HEK293 (cell line): ENCODE data around the gene PTPRK.

Experiments
- CTCF ChIA-PET: fragments of 350-600 bp; formaldehyde crosslinking; extraction: SDS; loops from one replicate; lab custom pipeline; 2021; ENCODE audit warnings: antibody characterized with exemption; lab: Yijun Ruan, JAX
- POLR2A ChIA-PET: fragments of 300-600 bp; formaldehyde crosslinking; extraction: SDS; loops from one replicate; lab custom pipeline; 2020; ENCODE audit warnings: antibody characterized with exemption, inconsistent platforms; lab: Yijun Ruan, JAX
- H3K27ac ChIP-seq: fragments of 200-500 bp; sonication (Bioruptor generic); 2 replicates; pipeline ENCODE4 v1.5.1; 2014; ENCODE audit warnings: low read depth, low read length, control low read depth, inconsistent platforms; ENCODE audit errors: extremely low read depth
- H3K36me3 ChIP-seq, 2 experiments: fragments of 200-500 bp in 1 of 2; sonication (Bioruptor generic) in 1 of 2; 1 replicate in 1 of 2; 2 replicates in 1 of 2; pipeline ENCODE4 v1.5.1; 2014 to 2017; ENCODE audit warnings: inconsistent platforms in 2 of 2, low read length in 2 of 2; ENCODE audit not compliant: control insufficient read depth in 2 of 2, insufficient read depth in 1 of 2
- H3K4me1 ChIP-seq: fragments of 200-500 bp; sonication (Bioruptor generic); 2 replicates; pipeline ENCODE4 v1.5.1; 2014; ENCODE audit warnings: mild to moderate bottlenecking, low read length, inconsistent platforms; ENCODE audit not compliant: control insufficient read depth, insufficient read depth
- H3K4me3 ChIP-seq: 2 replicates; pipeline ENCODE4 v1.5.1; 2011; ENCODE audit warnings: low read depth, mild to moderate bottlenecking, control low read depth, low read length, moderate library complexity
- H3K9me3 ChIP-seq: fragments of 200-500 bp; sonication (Bioruptor generic); 2 replicates; pipeline ENCODE4 v1.5.1; 2014; ENCODE audit warnings: low read depth, low read length, inconsistent platforms; ENCODE audit not compliant: control insufficient read depth, insufficient read depth
- EGR2 ChIP-seq: fragments of 450-650 bp; formaldehyde crosslinking; IDR thresholded peaks from 2 replicates; pipeline ENCODE4 v1.5.1; 2016; ENCODE audit warnings: low read depth, missing biosample characterization, missing genetic modification characterization
- SCRT2 ChIP-seq: fragments of 450-650 bp; formaldehyde crosslinking; IDR thresholded peaks from 2 replicates; pipeline ENCODE4 v1.5.1; 2016; ENCODE audit warnings: missing biosample characterization, missing genetic modification characterization
- SP3 ChIP-seq: fragments of 450-650 bp; formaldehyde crosslinking; IDR thresholded peaks from 2 replicates; pipeline ENCODE4 v1.5.1; 2016; ENCODE audit warnings: missing biosample characterization, missing genetic modification characterization
- ZNF10 ChIP-seq: fragments of 450-650 bp; formaldehyde crosslinking; IDR thresholded peaks from 2 replicates; pipeline ENCODE4 v1.5.1; 2017; ENCODE audit warnings: missing biosample characterization, missing genetic modification characterization
- ZNF140 ChIP-seq: fragments of 450-650 bp; formaldehyde crosslinking; IDR thresholded peaks from 2 replicates; pipeline ENCODE4 v1.5.1; 2016; ENCODE audit warnings: missing biosample characterization, missing genetic modification characterization
- ZNF146 ChIP-seq: fragments of 450-650 bp; formaldehyde crosslinking; IDR thresholded peaks from 2 replicates; pipeline ENCODE4 v1.5.1; 2016; ENCODE audit warnings: missing biosample characterization, missing genetic modification characterization
- ZNF184 ChIP-seq: fragments of 450-650 bp; IDR thresholded peaks from 2 replicates; pipeline ENCODE4 v1.5.1; 2018; ENCODE audit warnings: missing biosample characterization, mild to moderate bottlenecking, missing genetic modification characterization
- ZNF211 ChIP-seq: fragments of 450-650 bp; formaldehyde crosslinking; IDR thresholded peaks from 2 replicates; pipeline ENCODE4 v1.5.1; 2016; ENCODE audit warnings: low read depth, missing biosample characterization, missing genetic modification characterization
- ZNF391 ChIP-seq: fragments of 450-650 bp; formaldehyde crosslinking; IDR thresholded peaks from 2 replicates; pipeline ENCODE4 v1.5.1; 2016; ENCODE audit warnings: low read depth, missing biosample characterization, missing genetic modification characterization, borderline replicate concordance
- ZNF394 ChIP-seq: fragments of 450-650 bp; formaldehyde crosslinking; IDR thresholded peaks from 2 replicates; pipeline ENCODE4 v1.5.1; 2016; ENCODE audit warnings: missing biosample characterization, missing genetic modification characterization, mild to moderate bottlenecking, moderate library complexity, borderline replicate concordance
- ZNF433 ChIP-seq: fragments of 450-650 bp; formaldehyde crosslinking; IDR thresholded peaks from 2 replicates; pipeline ENCODE4 v1.5.1; 2016; ENCODE audit warnings: missing biosample characterization, missing genetic modification characterization, low read depth
- ZNF549 ChIP-seq: fragments of 450-650 bp; IDR thresholded peaks from 2 replicates; pipeline ENCODE4 v1.5.1; 2018; ENCODE audit warnings: missing biosample characterization, missing genetic modification characterization, mild to moderate bottlenecking, inconsistent platforms, moderate library complexity
- ZNF768 ChIP-seq: fragments of 450-650 bp; formaldehyde crosslinking; IDR thresholded peaks from 2 replicates; pipeline ENCODE4 v1.5.1; 2018; ENCODE audit warnings: missing biosample characterization, mild to moderate bottlenecking, missing genetic modification characterization
- ZSCAN23 ChIP-seq: fragments of 450-650 bp; formaldehyde crosslinking; IDR thresholded peaks from 2 replicates; pipeline ENCODE4 v1.5.1; 2016; ENCODE audit warnings: missing biosample characterization, missing genetic modification characterization
- TF ChIP-seq, protein P1 (sequence below): fragments of 450-650 bp; formaldehyde crosslinking; IDR thresholded peaks from 2 replicates; pipeline ENCODE4 v1.5.1; 2017; ENCODE audit warnings: missing biosample characterization, missing genetic modification characterization
- TF ChIP-seq, protein P2 (sequence below): fragments of 450-650 bp; formaldehyde crosslinking; IDR thresholded peaks from 2 replicates; pipeline ENCODE4 v1.5.1; 2017; ENCODE audit warnings: missing biosample characterization, missing genetic modification characterization
- TF ChIP-seq, protein P3 (sequence below): IDR thresholded peaks from 2 replicates; pipeline ENCODE4 v1.6.1; 2011; ENCODE audit warnings: mild to moderate bottlenecking, low read depth, low read length, borderline replicate concordance
- TF ChIP-seq, protein P4 (sequence below): fragments of 450-650 bp; formaldehyde crosslinking; IDR thresholded peaks from 2 replicates; pipeline ENCODE4 v1.5.1; 2017; ENCODE audit warnings: missing biosample characterization, mild to moderate bottlenecking, missing genetic modification characterization, moderate library complexity
- TF ChIP-seq, protein P5 (sequence below): fragments of 450-650 bp; formaldehyde crosslinking; IDR thresholded peaks from 2 replicates; pipeline ENCODE4 v1.5.0; 2017; ENCODE audit warnings: missing biosample characterization, missing genetic modification characterization, borderline replicate concordance
- TF ChIP-seq, protein P6 (sequence below): fragments of 450-650 bp; formaldehyde crosslinking; IDR thresholded peaks from 2 replicates; pipeline ENCODE4 v1.5.1; 2017; ENCODE audit warnings: missing biosample characterization, missing genetic modification characterization

PTPRK gene

DNA sequence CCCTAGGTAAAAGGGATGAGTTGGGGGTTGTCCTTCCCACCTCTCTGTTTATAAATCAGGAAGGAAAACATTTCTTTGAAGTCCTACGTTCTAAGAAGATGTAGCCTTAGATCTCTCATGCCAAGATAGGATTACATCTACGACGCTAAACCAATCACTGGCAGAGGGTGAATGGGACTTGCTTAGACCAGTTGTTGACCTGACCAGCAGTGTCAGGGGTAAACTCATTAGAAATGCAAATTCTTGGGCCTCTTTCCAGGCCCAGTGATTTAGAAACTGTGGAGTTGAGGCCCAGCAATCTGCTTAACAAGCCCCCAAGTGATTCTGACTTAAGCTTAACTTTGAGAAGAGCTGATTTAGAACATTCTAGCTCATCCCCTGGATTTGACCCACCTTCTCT, 472.4 kb downstream of the PTPRK start:
- CTCF ChIA-PET = no interaction called here
- TF ChIP-seq, protein P1, sequence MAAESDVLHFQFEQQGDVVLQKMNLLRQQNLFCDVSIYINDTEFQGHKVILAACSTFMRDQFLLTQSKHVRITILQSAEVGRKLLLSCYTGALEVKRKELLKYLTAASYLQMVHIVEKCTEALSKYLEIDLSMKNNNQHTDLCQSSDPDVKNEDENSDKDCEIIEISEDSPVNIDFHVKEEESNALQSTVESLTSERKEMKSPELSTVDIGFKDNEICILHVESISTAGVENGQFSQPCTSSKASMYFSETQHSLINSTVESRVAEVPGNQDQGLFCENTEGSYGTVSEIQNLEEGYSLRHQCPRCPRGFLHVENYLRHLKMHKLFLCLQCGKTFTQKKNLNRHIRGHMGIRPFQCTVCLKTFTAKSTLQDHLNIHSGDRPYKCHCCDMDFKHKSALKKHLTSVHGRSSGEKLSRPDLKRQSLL (tag by site-specific recombination) = no peak
- TF ChIP-seq ZNF391 (tag by site-specific recombination) (no peak), ZNF10 (tag by site-specific recombination) (no peak), ZNF184 (tag by site-specific recombination) (no peak), ZNF549 (tag by site-specific recombination) (no peak), ZNF433 (no peak), ZNF146 (no peak), ZNF768 (tag by site-specific recombination) (no peak), EGR2 (tag by site-specific recombination) (no peak), ZSCAN23 (tag by site-specific recombination) (no peak)
- TF ChIP-seq, protein P2, sequence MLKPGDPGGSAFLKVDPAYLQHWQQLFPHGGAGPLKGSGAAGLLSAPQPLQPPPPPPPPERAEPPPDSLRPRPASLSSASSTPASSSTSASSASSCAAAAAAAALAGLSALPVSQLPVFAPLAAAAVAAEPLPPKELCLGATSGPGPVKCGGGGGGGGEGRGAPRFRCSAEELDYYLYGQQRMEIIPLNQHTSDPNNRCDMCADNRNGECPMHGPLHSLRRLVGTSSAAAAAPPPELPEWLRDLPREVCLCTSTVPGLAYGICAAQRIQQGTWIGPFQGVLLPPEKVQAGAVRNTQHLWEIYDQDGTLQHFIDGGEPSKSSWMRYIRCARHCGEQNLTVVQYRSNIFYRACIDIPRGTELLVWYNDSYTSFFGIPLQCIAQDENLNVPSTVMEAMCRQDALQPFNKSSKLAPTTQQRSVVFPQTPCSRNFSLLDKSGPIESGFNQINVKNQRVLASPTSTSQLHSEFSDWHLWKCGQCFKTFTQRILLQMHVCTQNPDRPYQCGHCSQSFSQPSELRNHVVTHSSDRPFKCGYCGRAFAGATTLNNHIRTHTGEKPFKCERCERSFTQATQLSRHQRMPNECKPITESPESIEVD (tag by site-specific recombination) = no peak
- TF ChIP-seq, protein P3, sequence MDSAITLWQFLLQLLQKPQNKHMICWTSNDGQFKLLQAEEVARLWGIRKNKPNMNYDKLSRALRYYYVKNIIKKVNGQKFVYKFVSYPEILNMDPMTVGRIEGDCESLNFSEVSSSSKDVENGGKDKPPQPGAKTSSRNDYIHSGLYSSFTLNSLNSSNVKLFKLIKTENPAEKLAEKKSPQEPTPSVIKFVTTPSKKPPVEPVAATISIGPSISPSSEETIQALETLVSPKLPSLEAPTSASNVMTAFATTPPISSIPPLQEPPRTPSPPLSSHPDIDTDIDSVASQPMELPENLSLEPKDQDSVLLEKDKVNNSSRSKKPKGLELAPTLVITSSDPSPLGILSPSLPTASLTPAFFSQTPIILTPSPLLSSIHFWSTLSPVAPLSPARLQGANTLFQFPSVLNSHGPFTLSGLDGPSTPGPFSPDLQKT = no peak
- POLR2A ChIA-PET = no interaction called here
- no peaks in the 10 kb centered on the region for H3K9me3 ChIP-seq
- H3K27ac ChIP-seq = no peak overlapping the region
- H3K4me1 ChIP-seq = no peaks in the 10 kb centered on the region
- H3K36me3 ChIP-seq = no peaks in the 10 kb centered on the region
- no peak overlapping the region for H3K4me3 ChIP-seq

DNA sequence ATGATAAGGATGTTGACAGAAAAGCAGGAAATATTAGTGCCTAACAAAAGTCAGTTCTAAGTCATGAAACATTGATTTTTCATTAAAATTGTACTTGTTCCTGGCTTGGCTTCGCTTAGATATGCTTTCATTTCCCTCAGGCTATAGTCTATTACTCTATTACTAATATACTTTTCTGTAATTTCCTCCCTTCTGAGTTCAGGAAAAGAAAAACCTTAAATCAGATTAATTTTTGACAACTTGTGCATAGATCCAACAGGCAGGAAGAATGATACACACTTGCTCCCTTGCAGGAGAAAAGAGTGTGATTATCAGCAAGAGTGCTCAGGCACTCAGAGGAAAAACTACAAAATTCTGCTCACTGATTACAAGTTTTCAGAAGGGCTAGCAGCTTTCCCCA, 474.4 kb downstream of the PTPRK start:
- no peak for TF ChIP-seq SP3 (tag by site-specific recombination)
- TF ChIP-seq, protein P4, sequence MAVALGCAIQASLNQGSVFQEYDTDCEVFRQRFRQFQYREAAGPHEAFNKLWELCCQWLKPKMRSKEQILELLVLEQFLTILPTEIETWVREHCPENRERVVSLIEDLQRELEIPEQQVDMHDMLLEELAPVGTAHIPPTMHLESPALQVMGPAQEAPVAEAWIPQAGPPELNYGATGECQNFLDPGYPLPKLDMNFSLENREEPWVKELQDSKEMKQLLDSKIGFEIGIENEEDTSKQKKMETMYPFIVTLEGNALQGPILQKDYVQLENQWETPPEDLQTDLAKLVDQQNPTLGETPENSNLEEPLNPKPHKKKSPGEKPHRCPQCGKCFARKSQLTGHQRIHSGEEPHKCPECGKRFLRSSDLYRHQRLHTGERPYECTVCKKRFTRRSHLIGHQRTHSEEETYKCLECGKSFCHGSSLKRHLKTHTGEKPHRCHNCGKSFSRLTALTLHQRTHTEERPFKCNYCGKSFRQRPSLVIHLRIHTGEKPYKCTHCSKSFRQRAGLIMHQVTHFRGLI (tag by site-specific recombination) = no peak
- TF ChIP-seq, all 188 proteins: peak for 0
- Histone ChIP-seq H3K4me1 (no peaks in the 10 kb centered on the region), H3K27ac (no peak overlapping the region), H3K36me3 (no peaks in the 10 kb centered on the region), H3K4me3 (no peak overlapping the region), H3K9me3 (no peaks in the 10 kb centered on the region)
- ChIA-PET POLR2A (no interaction called here), CTCF (no interaction called here)

DNA sequence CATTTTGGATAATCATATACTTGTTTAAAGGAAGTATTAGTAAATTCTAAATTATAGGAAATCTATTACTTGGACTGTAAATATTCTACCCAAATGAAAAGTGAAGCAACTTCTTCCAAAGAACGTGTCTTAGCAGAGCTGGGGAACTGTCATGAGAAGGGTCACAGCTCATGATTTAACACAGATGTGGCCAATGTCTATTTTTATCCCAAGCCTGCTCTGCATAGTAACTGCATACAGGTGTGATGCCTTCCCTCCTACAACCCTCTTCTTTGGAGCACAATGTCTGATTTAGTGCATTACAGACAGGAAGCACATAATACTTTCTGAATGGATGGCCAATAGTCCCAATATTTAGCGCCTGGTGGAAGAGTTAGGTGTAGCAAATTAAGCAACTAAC, 480.9 kb downstream of the PTPRK start:
- ChIA-PET CTCF (interaction anchor here (1.0 kb wide), 1 partner anchor 32 kb away, joined by 3 read pairs; no protein-coding TSS in a partner anchor), POLR2A (no interaction called here)
- Histone ChIP-seq H3K4me3 (no peak overlapping the region), H3K36me3 (no peaks in the 10 kb centered on the region), H3K9me3 (no peaks in the 10 kb centered on the region), H3K4me1 (no peaks in the 10 kb centered on the region), H3K27ac (no peak overlapping the region)
- TF ChIP-seq ZNF394 (tag by site-specific recombination) (no peak), ZNF211 (tag by site-specific recombination) (no peak), ZNF140 (no peak), SCRT2 (tag by site-specific recombination) (no peak)
- TF ChIP-seq, protein P5, sequence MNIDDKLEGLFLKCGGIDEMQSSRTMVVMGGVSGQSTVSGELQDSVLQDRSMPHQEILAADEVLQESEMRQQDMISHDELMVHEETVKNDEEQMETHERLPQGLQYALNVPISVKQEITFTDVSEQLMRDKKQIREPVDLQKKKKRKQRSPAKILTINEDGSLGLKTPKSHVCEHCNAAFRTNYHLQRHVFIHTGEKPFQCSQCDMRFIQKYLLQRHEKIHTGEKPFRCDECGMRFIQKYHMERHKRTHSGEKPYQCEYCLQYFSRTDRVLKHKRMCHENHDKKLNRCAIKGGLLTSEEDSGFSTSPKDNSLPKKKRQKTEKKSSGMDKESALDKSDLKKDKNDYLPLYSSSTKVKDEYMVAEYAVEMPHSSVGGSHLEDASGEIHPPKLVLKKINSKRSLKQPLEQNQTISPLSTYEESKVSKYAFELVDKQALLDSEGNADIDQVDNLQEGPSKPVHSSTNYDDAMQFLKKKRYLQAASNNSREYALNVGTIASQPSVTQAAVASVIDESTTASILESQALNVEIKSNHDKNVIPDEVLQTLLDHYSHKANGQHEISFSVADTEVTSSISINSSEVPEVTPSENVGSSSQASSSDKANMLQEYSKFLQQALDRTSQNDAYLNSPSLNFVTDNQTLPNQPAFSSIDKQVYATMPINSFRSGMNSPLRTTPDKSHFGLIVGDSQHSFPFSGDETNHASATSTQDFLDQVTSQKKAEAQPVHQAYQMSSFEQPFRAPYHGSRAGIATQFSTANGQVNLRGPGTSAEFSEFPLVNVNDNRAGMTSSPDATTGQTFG (tag by site-specific recombination) = no peak
- TF ChIP-seq, protein P6, sequence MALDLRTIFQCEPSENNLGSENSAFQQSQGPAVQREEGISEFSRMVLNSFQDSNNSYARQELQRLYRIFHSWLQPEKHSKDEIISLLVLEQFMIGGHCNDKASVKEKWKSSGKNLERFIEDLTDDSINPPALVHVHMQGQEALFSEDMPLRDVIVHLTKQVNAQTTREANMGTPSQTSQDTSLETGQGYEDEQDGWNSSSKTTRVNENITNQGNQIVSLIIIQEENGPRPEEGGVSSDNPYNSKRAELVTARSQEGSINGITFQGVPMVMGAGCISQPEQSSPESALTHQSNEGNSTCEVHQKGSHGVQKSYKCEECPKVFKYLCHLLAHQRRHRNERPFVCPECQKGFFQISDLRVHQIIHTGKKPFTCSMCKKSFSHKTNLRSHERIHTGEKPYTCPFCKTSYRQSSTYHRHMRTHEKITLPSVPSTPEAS = no peak
